GM23248 (cell line): ENCODE measurements around the gene POLL. TPM values are rescaled to one million over a fixed set of nuclear protein-coding genes. Genes with fewer than 3 reads are reported as not detected.
A peak's percentile ranks its signal among the peaks of the same experiment; 100 is the strongest.

Source experiments
- DNase-seq: peaks from one replicate; pipeline ENCODE4 v3.0.0-alpha.2; 2015
- H2AFZ ChIP-seq: fragments of 200-600 bp; sonication (generic); 2 replicates; pipeline ENCODE4 v1.6.1; 2016; ENCODE audit warnings: antibody characterized with exemption
- H3F3A ChIP-seq: fragments of 200-600 bp; sonication (generic); 2 replicates; pipeline ENCODE4 v1.6.1; 2016; ENCODE audit warnings: mild to moderate bottlenecking, antibody characterized with exemption, mixed run types; ENCODE audit not compliant: insufficient read depth
- H3K27ac ChIP-seq: fragments of 200-600 bp; sonication (generic); 2 replicates; pipeline ENCODE4 v1.5.1; 2016; ENCODE audit warnings: mild to moderate bottlenecking
- H3K27me3 ChIP-seq: fragments of 200-600 bp; sonication (generic); replicated peaks from 2 replicates; pipeline ENCODE4 v1.6.1; 2016; ENCODE audit warnings: mild to moderate bottlenecking; ENCODE audit not compliant: insufficient read depth
- H3K36me3 ChIP-seq: fragments of 200-600 bp; sonication (generic); 2 replicates; pipeline ENCODE4 v1.6.1; 2016; ENCODE audit warnings: low read depth, mild to moderate bottlenecking
- H3K4me1 ChIP-seq: fragments of 200-600 bp; sonication (generic); 2 replicates; pipeline ENCODE4 v1.6.1; 2016; ENCODE audit warnings: mild to moderate bottlenecking; ENCODE audit not compliant: insufficient read depth
- H3K4me2 ChIP-seq: fragments of 200-600 bp; sonication (generic); one replicate; pipeline ENCODE4 v1.6.1; 2016; ENCODE audit warnings: mild to moderate bottlenecking; ENCODE audit not compliant: unreplicated experiment
- H3K4me3 ChIP-seq: fragments of 200-600 bp; sonication (generic); 2 replicates; pipeline ENCODE4 v1.5.1; 2016; ENCODE audit warnings: mild to moderate bottlenecking
- H3K79me2 ChIP-seq: fragments of 200-600 bp; sonication (generic); 2 replicates; pipeline ENCODE4 v1.6.1; 2016; ENCODE audit warnings: mild to moderate bottlenecking; ENCODE audit not compliant: insufficient read depth
- H3K9ac ChIP-seq: fragments of 200-600 bp; sonication (generic); 2 replicates; pipeline ENCODE4 v1.6.1; 2016; ENCODE audit warnings: mild to moderate bottlenecking
- H3K9me2 ChIP-seq: fragments of 200-600 bp; sonication (generic); 2 replicates; pipeline ENCODE4 v1.6.1; 2016; ENCODE audit warnings: mixed run types, mild to moderate bottlenecking, moderate library complexity; ENCODE audit not compliant: insufficient read depth
- H3K9me3 ChIP-seq: fragments of 200-600 bp; sonication (generic); one replicate; pipeline ENCODE4 v1.6.1; 2017; ENCODE audit warnings: low read depth
- H4K20me1 ChIP-seq: fragments of 200-600 bp; sonication (generic); 2 replicates; pipeline ENCODE4 v1.6.0; 2016; ENCODE audit not compliant: insufficient read depth
- EZH2 ChIP-seq: fragments of 200-600 bp; sonication (generic); IDR thresholded peaks from 2 replicates; pipeline ENCODE4 v1.6.1; 2018; ENCODE audit warnings: antibody characterized with exemption, mild to moderate bottlenecking; ENCODE audit not compliant: insufficient read depth, poor library complexity, severe bottlenecking
- EZH2phosphoT487 ChIP-seq: fragments of 200-600 bp; sonication (generic); IDR thresholded peaks from 2 replicates; pipeline ENCODE4 v1.6.1; 2018; ENCODE audit warnings: antibody characterized with exemption, moderate library complexity, mild to moderate bottlenecking, low read depth; ENCODE audit not compliant: insufficient read depth
- WGBS, 2 experiments: methylation state at CpG; one replicate each; pipeline ENCODE4 v1.1.6; 2015 to 2017; ENCODE audit warnings: low lambda C conversion rate in 2 of 2, low coverage in 1 of 2; ENCODE audit errors: missing lambda C conversion rate in 2 of 2; 5-methylcytosine and 5-hydroxymethylcytosine counted together
- in situ Hi-C: fragments of 300-500 bp; cut with MboI; formaldehyde crosslinking; loops from 2 replicates; pipeline ENCODE4 v1.15.0; 2020
- polyA plus RNA-seq: library from polyadenylated mRNA; unstranded; fragments of >200 nt; fragmentation: Nextera tagmentation; extraction: Ambion mirVana; gene quantifications from 2 replicates; pipeline ENCODE4 v1.2.1, GENCODE V29; 2016
- total RNA-seq: library from RNA; depleted of rRNA; stranded (reverse); fragments of >200 nt; shearing (Covaris generic); gene quantifications from 2 replicates; pipeline ENCODE4 v1.2.3, GENCODE V29; 2014

The POLL gene
- total and polyA plus RNA-seq, 2 experiments from 2014 or later = 12.1 to 13.1 TPM

- Histone ChIP-seq H3K4me1 (no peaks in the 10 kb centered on the region), H3K79me2 (no peaks in the 10 kb centered on the region), H2AFZ (no peak overlapping the region), H3K9me2 (no peaks in the 10 kb centered on the region), H3K4me3 (no peak overlapping the region), H3F3A (no peaks in the 10 kb centered on the region), H3K9ac (no peak overlapping the region), H4K20me1 (no peaks in the 10 kb centered on the region), H3K27ac (no peak overlapping the region), H3K27me3 (no peaks in the 10 kb centered on the region), H3K9me3 (no peaks in the 10 kb centered on the region), H3K36me3 (no peaks in the 10 kb centered on the region), H3K4me2 (no peak overlapping the region)
- in situ Hi-C loops = no loop called here
- no peak for DNase-seq
- 63 to 69% methylated on average over 2 of the region's 2 CpGs for WGBS, 2 experiments
- TF ChIP-seq EZH2 (no peak), EZH2phosphoT487 (no peak)
Observed at GRCh38 chr10:101550965-101551364, 37.1 kb downstream of the POLL start.

- Histone ChIP-seq H3K4me2 (no peak overlapping the region), H3K27me3 (no peaks in the 10 kb centered on the region), H3K4me3 (no peak overlapping the region), H3K36me3 (no peaks in the 10 kb centered on the region), H3K27ac (no peak overlapping the region), H3K79me2 (no peaks in the 10 kb centered on the region), H3K4me1 (no peaks in the 10 kb centered on the region), H2AFZ (no peak overlapping the region), H3K9me2 (no peaks in the 10 kb centered on the region), H4K20me1 (no peaks in the 10 kb centered on the region), H3K9me3 (no peaks in the 10 kb centered on the region), H3K9ac (no peak overlapping the region), H3F3A (no peaks in the 10 kb centered on the region)
- DNase-seq = no peak
- TF ChIP-seq EZH2phosphoT487 (no peak), EZH2 (no peak)
- in situ Hi-C loops = no loop called here
Observed at GRCh38 chr10:101545898-101546297, 42.2 kb downstream of the POLL start.

GRCh38 chr10:101538446-101538845 is 49.6 kb downstream of the POLL start:
- no peak overlapping the region for H2AFZ ChIP-seq
- no peaks in the 10 kb centered on the region for H3K4me1 ChIP-seq
- 87 to 88% methylated on average over 2 of the region's 2 CpGs for WGBS, 2 experiments
- H3K9ac ChIP-seq = no peak overlapping the region
- no peak overlapping the region for H3K27ac ChIP-seq
- 0 out of 2 replicates have a peak, but pooled peaks cover 3% of the 10 kb centered on the region for H3K36me3 ChIP-seq
- no peak overlapping the region for H3K4me3 ChIP-seq
- H3F3A ChIP-seq = no peaks in the 10 kb centered on the region
- TF ChIP-seq EZH2phosphoT487 (no peak), EZH2 (no peak)
- no peak for DNase-seq
- H3K9me3 ChIP-seq = no peaks in the 10 kb centered on the region
- no peak overlapping the region for H3K4me2 ChIP-seq
- H3K9me2 ChIP-seq = no peaks in the 10 kb centered on the region
- H3K79me2 ChIP-seq = no peaks in the 10 kb centered on the region
- in situ Hi-C loops = no loop called here
- no peaks in the 10 kb centered on the region for H4K20me1 ChIP-seq
- no peaks in the 10 kb centered on the region for H3K27me3 ChIP-seq

- Histone ChIP-seq H3K9me2 (no peaks in the 10 kb centered on the region), H3K27me3 (no peaks in the 10 kb centered on the region), H4K20me1 (no peaks in the 10 kb centered on the region), H3K9ac (no peak overlapping the region), H2AFZ (no peak overlapping the region), H3K4me1 (no peaks in the 10 kb centered on the region), H3K79me2 (no peaks in the 10 kb centered on the region), H3F3A (no peaks in the 10 kb centered on the region), H3K9me3 (no peaks in the 10 kb centered on the region), H3K27ac (no peak overlapping the region), H3K4me2 (no peak overlapping the region), H3K36me3 (peaks cover 9% of the 10 kb centered on the region; the same call in 1 of the 2 replicates), H3K4me3 (no peak overlapping the region)
- no peak for TF ChIP-seq EZH2
- DNase-seq = peak; percentile 56
- in situ Hi-C loops = no loop called here
Observed at GRCh38 chr10:101536800-101537199, 51.3 kb downstream of the POLL start.

GRCh38 chr10:101535949-101536348 is 52.1 kb downstream of the POLL start:
- TF ChIP-seq EZH2phosphoT487 = no peak
- no peak for TF ChIP-seq EZH2
- H3F3A ChIP-seq = no peaks in the 10 kb centered on the region
- H3K27ac ChIP-seq = no peak overlapping the region
- H3K9me3 ChIP-seq = no peaks in the 10 kb centered on the region
- H3K4me3 ChIP-seq = no peak overlapping the region
- no peaks in the 10 kb centered on the region for H3K9me2 ChIP-seq
- H3K79me2 ChIP-seq = no peaks in the 10 kb centered on the region
- H4K20me1 ChIP-seq = no peaks in the 10 kb centered on the region
- no peak overlapping the region for H3K4me2 ChIP-seq
- H2AFZ ChIP-seq = no peak overlapping the region
- DNase-seq = no peak
- in situ Hi-C loops = no loop called here
- H3K4me1 ChIP-seq = no peaks in the 10 kb centered on the region
- H3K27me3 ChIP-seq = no peaks in the 10 kb centered on the region
- peaks cover 9% of the 10 kb centered on the region; the same call in 1 of the 2 replicates for H3K36me3 ChIP-seq
- no peak overlapping the region for H3K9ac ChIP-seq
- WGBS, 2 experiments = 86 to 87% methylated on average over 4 of the region's 4 CpGs
